Progenitor cell of endocrine pancreas (in vitro differentiated cells): Measurements from ENCODE around the gene CXCR5. TPM values are rescaled to one million over a fixed set of nuclear protein-coding genes. Genes with fewer than 3 reads are reported as not detected.
"Not testable (repeated sequence)": the region's sequence is repeated elsewhere in the genome, so short reads cannot be mapped to it uniquely, and the experiment has no call there.

ENCODE experiments used
- DNase-seq: peaks from one replicate; pipeline ENCODE4 v3.0.0; 2021; ENCODE audit warnings: low spot score; ENCODE audit not compliant: unreplicated experiment
- H3K27ac Mint-ChIP-seq: 2 replicates; pipeline ENCODE4 v1.8.0; 2021; ENCODE audit warnings: mild to moderate bottlenecking, moderate library complexity, mixed read lengths
- H3K27me3 Mint-ChIP-seq: 2 replicates; pipeline ENCODE4 v1.8.0; 2021; ENCODE audit warnings: mixed read lengths
- H3K36me3 Mint-ChIP-seq: 2 replicates; pipeline ENCODE4 v1.8.0; 2022; ENCODE audit warnings: mixed read lengths; ENCODE audit not compliant: insufficient read depth
- H3K4me1 Mint-ChIP-seq: 2 replicates; pipeline ENCODE4 v1.8.0; 2021; ENCODE audit warnings: low read depth, mixed read lengths
- H3K4me3 Mint-ChIP-seq: 2 replicates; pipeline ENCODE4 v1.8.0; 2021; ENCODE audit warnings: low read depth, mild to moderate bottlenecking, moderate library complexity, mixed read lengths
- H3K9me3 Mint-ChIP-seq: 2 replicates; pipeline ENCODE4 v1.8.0; 2021; ENCODE audit warnings: low read depth, mixed read lengths
- CTCF ChIP-seq: fragments of 200-600 bp; sonication (generic); IDR thresholded peaks from one replicate; pipeline ENCODE4 v1.5.0; 2021; ENCODE audit warnings: antibody characterized with exemption, mild to moderate bottlenecking; ENCODE audit not compliant: unreplicated experiment
- total RNA-seq: library from RNA; stranded (reverse); gene quantifications from 2 replicates; pipeline ENCODE4 v1.2.1, GENCODE V29; 2021

CXCR5 gene
- total RNA-seq, 1 donor from 2014 or later, result not detected

DNA sequence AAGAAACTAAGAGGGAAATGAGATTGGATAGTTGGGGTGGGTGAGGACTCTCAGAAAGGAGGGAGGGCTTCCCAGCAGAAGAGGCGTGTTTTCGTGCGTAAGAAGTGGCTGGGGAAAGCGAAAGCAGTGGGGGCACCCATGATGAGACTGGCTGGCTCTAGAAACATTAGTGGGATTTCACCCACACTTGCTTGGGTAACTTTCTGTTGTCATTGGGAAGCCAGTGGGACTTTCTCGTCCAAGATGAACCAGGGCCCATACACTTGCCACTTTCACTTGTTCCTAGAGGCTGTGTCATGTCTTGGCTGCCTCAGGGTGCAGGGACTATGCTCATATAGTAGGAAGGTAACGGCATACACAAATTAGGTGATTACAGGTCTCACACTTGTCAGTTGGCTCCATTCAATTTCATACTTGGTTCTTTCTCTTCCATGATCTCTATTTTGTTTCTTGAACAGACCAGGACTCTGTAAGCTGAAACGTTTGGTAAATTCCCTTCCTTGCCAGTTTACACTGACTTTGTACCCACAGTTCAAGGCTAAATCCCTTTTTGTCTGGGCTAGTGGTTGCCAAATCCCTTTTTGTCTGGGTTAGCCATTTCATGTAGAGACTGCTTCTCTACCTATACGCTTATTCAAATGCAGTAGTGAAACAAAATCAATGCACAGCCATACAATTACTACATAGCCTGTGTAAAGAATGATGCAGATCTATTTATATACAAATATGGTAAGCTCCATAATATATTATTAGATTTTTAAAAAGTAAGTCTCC is 42.0 kb upstream of the CXCR5 start:
- Mint-ChIP-seq H3K27me3 (peaks cover 3% of the 10 kb centered on the region), H3K9me3 (no peaks in the 10 kb centered on the region), H3K4me1 (peaks cover 2% of the 10 kb centered on the region)

GRCh38 chr11:118842369-118842768 is 41.3 kb upstream of the CXCR5 start:
- Mint-ChIP-seq H3K27ac (no peak overlapping the region), H3K4me1 (peaks cover 2% of the 10 kb centered on the region), H3K36me3 (no peaks in the 10 kb centered on the region), H3K9me3 (no peaks in the 10 kb centered on the region), H3K27me3 (peaks cover 3% of the 10 kb centered on the region), H3K4me3 (no peak overlapping the region)
- no peak for DNase-seq
- no peak for TF ChIP-seq CTCF

More for the DNA sequence above, 42.0 kb upstream of the CXCR5 start:
- Mint-ChIP-seq H3K4me3 (no peak overlapping the region), H3K27ac (no peak overlapping the region), H3K36me3 (no peaks in the 10 kb centered on the region)
- TF ChIP-seq CTCF, result no peak
- DNase-seq, result no peak

GRCh38 chr11:118842843-118843242 is 40.8 kb upstream of the CXCR5 start:
- not testable (repeated sequence) for H3K27ac Mint-ChIP-seq, H3K27me3 Mint-ChIP-seq, H3K9me3 Mint-ChIP-seq, H3K36me3 Mint-ChIP-seq, H3K4me3 Mint-ChIP-seq, H3K4me1 Mint-ChIP-seq, DNase-seq

DNA sequence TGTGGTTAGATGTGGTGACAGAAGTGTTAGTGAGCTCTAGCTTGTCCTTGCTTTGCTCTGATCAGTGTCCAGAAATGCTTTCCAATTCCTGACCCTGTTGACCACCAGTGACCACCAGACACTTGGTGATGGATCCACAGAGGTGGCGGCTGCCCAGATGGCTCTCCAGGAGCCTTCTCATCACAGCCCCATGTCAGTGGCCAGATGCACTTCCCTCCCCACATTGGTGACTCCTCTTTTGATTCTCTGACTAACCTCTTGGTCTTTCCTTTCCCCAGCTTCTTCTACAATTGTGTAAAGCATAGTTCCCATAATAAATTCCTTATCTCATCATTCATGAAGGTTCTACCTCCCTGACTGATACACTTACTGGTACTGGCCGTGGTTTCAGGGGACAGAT is 40.1 kb upstream of the CXCR5 start:
- TF ChIP-seq CTCF, result no peak
- H3K4me3 Mint-ChIP-seq, result no peak overlapping the region
- no peaks in the 10 kb centered on the region for H3K9me3 Mint-ChIP-seq
- no peaks in the 10 kb centered on the region for H3K36me3 Mint-ChIP-seq
- peaks cover 3% of the 10 kb centered on the region for H3K27me3 Mint-ChIP-seq
- H3K4me1 Mint-ChIP-seq, result peaks cover 2% of the 10 kb centered on the region
- H3K27ac Mint-ChIP-seq, result no peak overlapping the region
- DNase-seq, result no peak

DNA sequence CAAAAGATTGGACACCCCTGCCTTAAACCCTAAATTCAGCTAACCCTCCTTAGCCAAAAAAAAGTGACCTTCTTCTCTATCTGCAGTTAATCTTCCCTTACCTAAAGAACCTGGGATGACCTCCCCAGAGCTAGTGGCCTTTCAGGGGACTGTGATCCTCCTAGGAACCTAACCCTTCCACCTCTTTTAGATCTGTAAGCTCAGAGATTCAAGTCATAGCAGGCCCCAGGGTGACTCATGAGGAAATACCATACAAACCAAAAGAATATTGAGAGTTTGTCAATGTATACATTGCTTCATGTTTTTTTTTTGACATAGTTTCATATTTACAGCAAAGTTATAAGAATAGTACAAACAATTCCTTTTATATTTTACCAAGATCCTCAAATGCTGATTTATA is 38.3 kb upstream of the CXCR5 start:
- no peak for DNase-seq
- Mint-ChIP-seq H3K9me3 (no peaks in the 10 kb centered on the region), H3K4me3 (no peak overlapping the region), H3K27me3 (peaks cover 3% of the 10 kb centered on the region), H3K27ac (no peak overlapping the region), H3K36me3 (no peaks in the 10 kb centered on the region), H3K4me1 (peaks cover 2% of the 10 kb centered on the region)
- no peak for TF ChIP-seq CTCF
